ENCODE data around the gene CISTR.

CISTR gene

DNA sequence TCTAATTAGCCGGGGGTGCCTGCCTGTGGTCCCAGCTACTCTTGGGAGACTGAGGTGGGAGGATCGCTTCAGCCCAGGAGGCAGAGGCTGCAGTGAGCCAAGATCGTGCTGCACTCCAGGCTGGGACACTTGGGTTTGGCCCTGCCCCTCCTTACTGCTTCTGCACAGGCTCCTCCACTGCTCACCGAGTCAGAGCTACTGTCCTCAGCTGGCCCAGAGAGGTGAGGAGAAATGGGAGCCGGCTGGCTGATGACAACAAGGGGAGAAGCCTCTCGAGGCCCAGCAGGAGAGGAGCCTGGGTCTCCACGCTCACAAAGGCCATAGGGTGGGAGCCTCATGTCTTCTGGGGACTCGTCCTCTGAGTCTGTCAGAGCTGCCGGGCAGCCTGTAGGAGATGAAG, 38.3 kb downstream of the CISTR start:
- TF ChIP-seq, protein P1, sequence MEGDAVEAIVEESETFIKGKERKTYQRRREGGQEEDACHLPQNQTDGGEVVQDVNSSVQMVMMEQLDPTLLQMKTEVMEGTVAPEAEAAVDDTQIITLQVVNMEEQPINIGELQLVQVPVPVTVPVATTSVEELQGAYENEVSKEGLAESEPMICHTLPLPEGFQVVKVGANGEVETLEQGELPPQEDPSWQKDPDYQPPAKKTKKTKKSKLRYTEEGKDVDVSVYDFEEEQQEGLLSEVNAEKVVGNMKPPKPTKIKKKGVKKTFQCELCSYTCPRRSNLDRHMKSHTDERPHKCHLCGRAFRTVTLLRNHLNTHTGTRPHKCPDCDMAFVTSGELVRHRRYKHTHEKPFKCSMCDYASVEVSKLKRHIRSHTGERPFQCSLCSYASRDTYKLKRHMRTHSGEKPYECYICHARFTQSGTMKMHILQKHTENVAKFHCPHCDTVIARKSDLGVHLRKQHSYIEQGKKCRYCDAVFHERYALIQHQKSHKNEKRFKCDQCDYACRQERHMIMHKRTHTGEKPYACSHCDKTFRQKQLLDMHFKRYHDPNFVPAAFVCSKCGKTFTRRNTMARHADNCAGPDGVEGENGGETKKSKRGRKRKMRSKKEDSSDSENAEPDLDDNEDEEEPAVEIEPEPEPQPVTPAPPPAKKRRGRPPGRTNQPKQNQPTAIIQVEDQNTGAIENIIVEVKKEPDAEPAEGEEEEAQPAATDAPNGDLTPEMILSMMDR (IDR thresholded peaks at IDR 0.05; ENCODE audit: unreplicated experiment in 3 of 3): no peak
- peaks cover 14% of the 10 kb centered on the region for H3K27me3 Mint-ChIP-seq (ENCODE audit: low read depth)
- peaks cover 70% of the 10 kb centered on the region for H3K36me3 Mint-ChIP-seq (ENCODE audit: low read depth)
- H3K27ac Mint-ChIP-seq: no peak overlapping the region
- no peaks in the 10 kb centered on the region for H3K9me3 Mint-ChIP-seq
- H3K4me1 Mint-ChIP-seq: peaks cover 6% of the 10 kb centered on the region
- H3K4me3 Mint-ChIP-seq: no peak overlapping the region

DNA sequence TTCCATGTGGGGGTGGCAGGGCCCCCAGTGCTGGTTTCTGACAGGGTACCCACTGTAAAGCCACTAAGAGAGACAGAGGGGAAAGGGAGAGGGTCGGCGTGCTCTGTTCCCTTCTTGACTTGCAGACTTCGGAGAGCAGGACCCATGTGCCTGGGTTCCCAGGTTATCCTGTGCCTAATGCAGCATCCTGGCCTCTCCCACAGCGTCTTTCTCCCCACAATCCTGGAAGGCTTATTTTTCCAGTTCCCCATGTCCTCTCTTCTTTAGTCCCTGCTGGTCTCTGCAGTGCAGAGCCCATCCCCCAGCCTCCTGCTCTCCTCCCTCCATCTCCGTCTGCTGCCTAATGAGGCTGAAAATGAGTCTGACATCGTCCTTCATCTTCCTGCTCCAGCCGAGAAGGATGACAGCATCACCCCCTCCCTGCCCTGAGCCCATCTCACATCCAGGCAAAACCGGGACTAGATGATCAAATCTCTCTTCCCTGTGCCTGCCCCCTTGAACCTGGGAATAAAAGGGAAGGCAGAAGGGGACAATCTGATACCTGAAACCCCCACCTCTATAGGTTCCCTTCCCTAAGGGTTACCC, 39.6 kb downstream of the CISTR start:
- Mint-ChIP-seq H3K36me3 (ENCODE audit: low read depth) (peaks cover 63% of the 10 kb centered on the region), H3K27me3 (ENCODE audit: low read depth) (peaks cover 21% of the 10 kb centered on the region)

DNA sequence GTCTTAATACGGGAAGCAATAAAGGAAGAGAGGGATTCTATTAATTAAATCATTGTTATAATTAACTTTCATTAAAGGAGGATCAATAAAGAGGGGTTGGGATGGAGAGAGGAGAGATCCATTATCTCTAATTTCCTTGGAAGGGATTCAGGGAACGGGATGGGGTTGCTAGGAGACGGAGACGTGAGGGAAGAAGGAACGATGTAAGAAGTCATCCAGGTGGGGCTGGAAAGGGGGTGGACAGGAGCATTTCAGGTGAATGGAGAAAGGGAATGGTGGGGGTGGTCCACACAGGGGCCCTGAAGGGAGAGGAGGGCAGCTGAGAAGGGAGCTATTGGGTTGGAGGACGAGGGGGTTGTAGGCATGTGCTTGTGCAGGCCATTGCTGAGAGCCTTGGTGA, 41.7 kb downstream of the CISTR start:
- no peak overlapping the region for H3K27ac Mint-ChIP-seq
- H3K4me1 Mint-ChIP-seq: peaks cover 6% of the 10 kb centered on the region

More for the DNA sequence above, 39.6 kb downstream of the CISTR start:
- H3K9me3 Mint-ChIP-seq: no peaks in the 10 kb centered on the region
- TF ChIP-seq, protein P1 (IDR thresholded peaks at IDR 0.05; ENCODE audit: unreplicated experiment in 3 of 3): no peak
- H3K4me3 Mint-ChIP-seq: no peak overlapping the region
- no peak overlapping the region for H3K27ac Mint-ChIP-seq
- H3K4me1 Mint-ChIP-seq: peaks cover 6% of the 10 kb centered on the region

DNA sequence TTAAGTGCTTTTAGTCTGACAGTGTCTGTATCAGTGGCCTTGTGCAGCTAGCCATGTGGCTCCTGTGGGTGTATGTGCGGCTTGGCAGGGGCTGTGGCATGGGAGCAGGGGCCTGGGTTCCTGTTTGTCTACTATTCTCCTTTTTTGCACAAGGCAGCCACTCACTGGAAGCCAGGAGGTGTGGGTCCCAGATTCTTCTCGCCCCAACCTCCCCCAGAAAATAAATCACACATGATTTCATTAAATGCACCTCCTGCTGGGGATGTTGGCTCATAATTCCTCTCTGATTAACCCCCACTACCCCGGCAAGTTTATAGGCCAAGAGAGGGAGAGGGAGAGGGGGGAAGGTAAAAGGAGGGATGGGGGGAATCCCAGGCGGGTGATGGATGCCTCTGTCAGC, 42.1 kb downstream of the CISTR start:
- Mint-ChIP-seq H3K4me1 (peaks cover 6% of the 10 kb centered on the region), H3K9me3 (no peaks in the 10 kb centered on the region), H3K27me3 (ENCODE audit: low read depth) (peaks cover 39% of the 10 kb centered on the region), H3K36me3 (ENCODE audit: low read depth) (peaks cover 41% of the 10 kb centered on the region), H3K27ac (no peak overlapping the region), H3K4me3 (no peak overlapping the region)
- TF ChIP-seq, protein P1 (IDR thresholded peaks at IDR 0.05; ENCODE audit: unreplicated experiment in 3 of 3): no peak

More for the DNA sequence above, 41.7 kb downstream of the CISTR start:
- TF ChIP-seq, protein P1 (IDR thresholded peaks at IDR 0.05; ENCODE audit: unreplicated experiment in 3 of 3): no peak
- no peak overlapping the region for H3K4me3 Mint-ChIP-seq
- H3K27me3 Mint-ChIP-seq (ENCODE audit: low read depth): peaks cover 38% of the 10 kb centered on the region
- peaks cover 45% of the 10 kb centered on the region for H3K36me3 Mint-ChIP-seq (ENCODE audit: low read depth)
- no peaks in the 10 kb centered on the region for H3K9me3 Mint-ChIP-seq

DNA sequence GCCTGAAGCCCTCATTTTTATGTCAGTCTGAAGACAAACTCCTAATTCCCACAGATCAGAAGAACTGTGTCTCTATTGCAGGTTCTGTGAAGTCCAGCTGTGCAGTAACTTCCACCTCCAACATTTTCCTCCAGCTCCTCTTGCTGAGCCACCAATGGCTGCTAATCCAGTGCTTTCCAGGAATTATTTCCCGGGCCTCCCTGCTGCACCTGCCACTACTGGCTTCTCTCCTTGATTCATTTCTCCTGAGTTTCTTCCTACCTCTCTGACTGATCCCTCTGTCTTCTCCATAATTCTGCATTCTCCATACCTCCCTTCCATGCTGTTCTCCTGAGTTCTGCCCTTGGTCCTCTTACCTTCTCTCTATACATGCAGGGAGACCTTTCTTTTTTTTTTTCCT, 45.7 kb downstream of the CISTR start:
- Mint-ChIP-seq H3K36me3 (ENCODE audit: low read depth) (peaks cover 5% of the 10 kb centered on the region), H3K27ac (no peak overlapping the region), H3K27me3 (ENCODE audit: low read depth) (peaks cover 69% of the 10 kb centered on the region)

DNA sequence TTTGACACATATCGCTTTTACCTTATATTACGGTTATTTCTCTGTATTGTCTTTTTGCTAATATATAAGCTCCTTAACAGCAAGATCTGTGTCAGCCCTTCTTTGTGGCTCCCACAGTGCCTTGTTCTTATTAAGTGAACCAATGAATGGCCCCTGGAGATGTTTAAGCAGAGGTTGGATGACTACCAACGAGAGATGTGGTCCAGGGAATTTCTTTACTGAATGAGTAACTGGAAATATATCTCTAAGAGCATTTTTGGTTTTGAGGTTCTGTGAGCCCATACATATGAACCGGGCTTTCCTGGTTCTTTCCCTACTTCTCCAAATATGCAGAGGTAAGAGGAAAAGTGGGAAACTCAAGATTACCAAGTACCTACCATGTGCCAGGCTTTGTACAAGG, 48.0 kb downstream of the CISTR start:
- no peaks in the 10 kb centered on the region for H3K9me3 Mint-ChIP-seq
- peaks cover 16% of the 10 kb centered on the region for H3K4me1 Mint-ChIP-seq
- no peak overlapping the region for H3K27ac Mint-ChIP-seq
- peaks cover 80% of the 10 kb centered on the region for H3K27me3 Mint-ChIP-seq (ENCODE audit: low read depth)
- TF ChIP-seq, protein P1 (IDR thresholded peaks at IDR 0.05; ENCODE audit: unreplicated experiment in 3 of 3): no peak
- H3K4me3 Mint-ChIP-seq: no peak overlapping the region
- H3K36me3 Mint-ChIP-seq (ENCODE audit: low read depth): no peaks in the 10 kb centered on the region

More for the DNA sequence above, 45.7 kb downstream of the CISTR start:
- Mint-ChIP-seq H3K4me3 (no peak overlapping the region), H3K9me3 (no peaks in the 10 kb centered on the region), H3K4me1 (peaks cover 13% of the 10 kb centered on the region)
- TF ChIP-seq, protein P1 (IDR thresholded peaks at IDR 0.05; ENCODE audit: unreplicated experiment in 3 of 3): no peak

Measured in nephron (organoid).